Measurements from ENCODE around the gene PPID.

DNA sequence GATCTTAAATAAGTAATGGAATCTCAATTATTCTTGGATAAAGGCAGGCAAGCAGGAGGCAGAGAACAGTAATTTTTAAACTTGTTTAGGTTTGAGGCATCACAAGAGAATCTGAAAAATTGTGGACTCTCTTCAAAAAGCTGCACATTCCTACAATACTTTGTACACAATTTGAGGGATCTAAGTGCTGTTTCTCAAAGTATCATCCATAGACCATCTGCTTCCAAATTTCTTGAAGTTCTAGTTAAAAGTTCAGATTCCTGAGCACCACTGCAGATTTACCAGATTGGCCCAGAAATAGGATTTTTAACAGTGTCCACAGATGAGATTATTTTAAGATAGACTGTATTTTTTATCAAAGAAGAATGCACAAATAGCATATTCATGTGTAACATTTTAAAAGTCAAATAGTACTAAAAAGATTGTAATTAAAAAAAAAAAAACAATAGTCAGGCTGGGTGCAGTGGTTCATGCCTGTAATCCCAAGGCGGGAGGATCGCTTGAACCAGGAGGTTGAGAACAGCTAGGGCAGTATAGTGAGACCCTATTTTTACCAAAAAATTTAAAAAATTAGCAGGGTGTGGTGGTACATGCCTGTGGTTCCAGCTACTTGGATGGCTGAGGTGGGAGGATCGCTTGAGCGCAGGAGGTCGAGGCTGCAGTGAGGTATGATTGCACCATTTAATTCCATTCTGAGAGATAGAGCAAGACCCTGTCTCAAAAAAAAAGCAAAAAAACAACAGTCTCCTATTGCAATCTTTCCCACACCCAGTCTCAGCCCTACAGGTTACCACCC is 31.4 kb upstream of the PPID start:
- TF ChIP-seq CTCF (IDR thresholded peaks at IDR 0.05; ENCODE audit: poor library complexity, severe bottlenecking) (no peak), EZH2 (IDR thresholded peaks at IDR 0.05; ENCODE audit: borderline replicate concordance, insufficient read depth, low read length, poor library complexity, severe bottlenecking) (no peak), POLR2AphosphoS5 (IDR thresholded peaks at IDR 0.05) (no peak), MXI1 (conservative IDR thresholded peaks at IDR 0.05; ENCODE audit: poor library complexity, severe bottlenecking) (no peak), SMC3 (conservative IDR thresholded peaks at IDR 0.05; ENCODE audit: poor library complexity) (no peak), TAF1 (IDR thresholded peaks at IDR 0.05; ENCODE audit: low read depth) (no peak), RAD21 (conservative IDR thresholded peaks at IDR 0.05) (no peak), EP300 (conservative IDR thresholded peaks at IDR 0.05; ENCODE audit: poor library complexity, severe bottlenecking) (no peak)
- TF ChIP-seq, protein P1, sequence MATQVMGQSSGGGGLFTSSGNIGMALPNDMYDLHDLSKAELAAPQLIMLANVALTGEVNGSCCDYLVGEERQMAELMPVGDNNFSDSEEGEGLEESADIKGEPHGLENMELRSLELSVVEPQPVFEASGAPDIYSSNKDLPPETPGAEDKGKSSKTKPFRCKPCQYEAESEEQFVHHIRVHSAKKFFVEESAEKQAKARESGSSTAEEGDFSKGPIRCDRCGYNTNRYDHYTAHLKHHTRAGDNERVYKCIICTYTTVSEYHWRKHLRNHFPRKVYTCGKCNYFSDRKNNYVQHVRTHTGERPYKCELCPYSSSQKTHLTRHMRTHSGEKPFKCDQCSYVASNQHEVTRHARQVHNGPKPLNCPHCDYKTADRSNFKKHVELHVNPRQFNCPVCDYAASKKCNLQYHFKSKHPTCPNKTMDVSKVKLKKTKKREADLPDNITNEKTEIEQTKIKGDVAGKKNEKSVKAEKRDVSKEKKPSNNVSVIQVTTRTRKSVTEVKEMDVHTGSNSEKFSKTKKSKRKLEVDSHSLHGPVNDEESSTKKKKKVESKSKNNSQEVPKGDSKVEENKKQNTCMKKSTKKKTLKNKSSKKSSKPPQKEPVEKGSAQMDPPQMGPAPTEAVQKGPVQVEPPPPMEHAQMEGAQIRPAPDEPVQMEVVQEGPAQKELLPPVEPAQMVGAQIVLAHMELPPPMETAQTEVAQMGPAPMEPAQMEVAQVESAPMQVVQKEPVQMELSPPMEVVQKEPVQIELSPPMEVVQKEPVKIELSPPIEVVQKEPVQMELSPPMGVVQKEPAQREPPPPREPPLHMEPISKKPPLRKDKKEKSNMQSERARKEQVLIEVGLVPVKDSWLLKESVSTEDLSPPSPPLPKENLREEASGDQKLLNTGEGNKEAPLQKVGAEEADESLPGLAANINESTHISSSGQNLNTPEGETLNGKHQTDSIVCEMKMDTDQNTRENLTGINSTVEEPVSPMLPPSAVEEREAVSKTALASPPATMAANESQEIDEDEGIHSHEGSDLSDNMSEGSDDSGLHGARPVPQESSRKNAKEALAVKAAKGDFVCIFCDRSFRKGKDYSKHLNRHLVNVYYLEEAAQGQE (IDR thresholded peaks at IDR 0.05; ENCODE audit: borderline replicate concordance) = no peak

Data from neural cell (in vitro differentiated cells).